HG02885 (cell line): Measurements from ENCODE around the gene TMPRSS5.
"Not testable (repeated sequence)": the region's sequence is repeated elsewhere in the genome, so short reads cannot be mapped to it uniquely, and the experiment has no call there.

Experiments used
- ATAC-seq: cut with Tn5 transposase; IDR thresholded peaks from one replicate; pipeline ENCODE4 v1.9.1; 2021; ENCODE audit warnings: mild to moderate bottlenecking; ENCODE audit not compliant: unreplicated experiment, poor library complexity

TMPRSS5 gene

GRCh38 chr11:113671914-113672313 is 34.2 kb downstream of the TMPRSS5 start:
- not testable (repeated sequence) for ATAC-seq

- no peak for ATAC-seq
These were observed 35.3 kb downstream of the TMPRSS5 start for GRCh38 chr11:113670831-113671215.

GRCh38 chr11:113670149-113670830 is 35.8 kb downstream of the TMPRSS5 start:
- no peak for ATAC-seq

GRCh38 chr11:113668255-113668654 is 37.9 kb downstream of the TMPRSS5 start:
- no peak for ATAC-seq

GRCh38 chr11:113667801-113668200 is 38.3 kb downstream of the TMPRSS5 start:
- ATAC-seq, result no peak

- ATAC-seq, result no peak
These were observed 39.5 kb downstream of the TMPRSS5 start for GRCh38 chr11:113666584-113666983.

GRCh38 chr11:113664981-113665710 is 41.0 kb downstream of the TMPRSS5 start:
- ATAC-seq, result no peak

- ATAC-seq, result no peak
These were observed 41.8 kb downstream of the TMPRSS5 start for GRCh38 chr11:113664069-113664980.

- no peak for ATAC-seq
These were observed 42.5 kb downstream of the TMPRSS5 start for GRCh38 chr11:113663567-113663966.

- no peak for ATAC-seq
These were observed 50.3 kb downstream of the TMPRSS5 start for GRCh38 chr11:113655771-113656170.

GRCh38 chr11:113651023-113651422 is 55.1 kb downstream of the TMPRSS5 start:
- no peak for ATAC-seq

- ATAC-seq, result no peak
These were observed 56.8 kb downstream of the TMPRSS5 start for GRCh38 chr11:113649311-113649710.

- no peak for ATAC-seq
These were observed 58.3 kb downstream of the TMPRSS5 start for GRCh38 chr11:113647856-113648255.

- no peak for ATAC-seq
These were observed 59.0 kb downstream of the TMPRSS5 start for GRCh38 chr11:113647108-113647507.

GRCh38 chr11:113645593-113646349 is 60.3 kb downstream of the TMPRSS5 start:
- no peak for ATAC-seq

GRCh38 chr11:113644605-113645004 is 61.5 kb downstream of the TMPRSS5 start:
- ATAC-seq, result no peak

GRCh38 chr11:113643701-113644100 is 62.4 kb downstream of the TMPRSS5 start:
- no peak for ATAC-seq

- ATAC-seq, result no peak
These were observed 63.0 kb downstream of the TMPRSS5 start for GRCh38 chr11:113643006-113643585.

GRCh38 chr11:113642090-113642489 is 64.0 kb downstream of the TMPRSS5 start:
- ATAC-seq, result no peak

- ATAC-seq, result no peak
These were observed 67.7 kb downstream of the TMPRSS5 start for GRCh38 chr11:113638376-113638775.
